Stimulated activated CD4-positive, alpha-beta T cell treated with anti-CD3 and anti-CD28 coated beads, Interleukin-1b, Interleukin-23, amount 100 ng/mL, for 4 hours (primary cell): ENCODE measurements around the gene MAP3K20.
"Not testable (repeated sequence)": the region's sequence is repeated elsewhere in the genome, so short reads cannot be mapped to it uniquely, and the experiment has no call there.

Source experiments
- DNase-seq, 2 donors: peaks; one replicate each; pipeline ENCODE4 v3.0.0-alpha.2; 2020; ENCODE audit warnings: low read depth in 2 of 2

The MAP3K20 gene

GRCh38 chr2:173232956-173233744, 157.5 kb downstream of the MAP3K20 start:
- DNase-seq, result no peak

GRCh38 chr2:173235947-173236803, 160.5 kb downstream of the MAP3K20 start:
- DNase-seq, result no peak

- no peak for DNase-seq
These were observed 162.7 kb downstream of the MAP3K20 start for GRCh38 chr2:173238385-173238784.

GRCh38 chr2:173238831-173239230, 163.2 kb downstream of the MAP3K20 start:
- no peak for DNase-seq

- DNase-seq, result no peak
These were observed 164.0 kb downstream of the MAP3K20 start for GRCh38 chr2:173239644-173240043.

- no peak for DNase-seq
These were observed 164.4 kb downstream of the MAP3K20 start for GRCh38 chr2:173240083-173240482.

- no peak for DNase-seq
These were observed 166.0 kb downstream of the MAP3K20 start for GRCh38 chr2:173241643-173242042.

GRCh38 chr2:173247156-173247555, 171.5 kb downstream of the MAP3K20 start:
- DNase-seq, result no peak

GRCh38 chr2:173248381-173248780, 172.7 kb downstream of the MAP3K20 start:
- no peak for DNase-seq

- DNase-seq, result no peak
These were observed 174.3 kb downstream of the MAP3K20 start for GRCh38 chr2:173249661-173250641.

- no peak for DNase-seq
These were observed 175.6 kb downstream of the MAP3K20 start for GRCh38 chr2:173251225-173251624.

GRCh38 chr2:173252581-173252980, 176.9 kb downstream of the MAP3K20 start:
- DNase-seq, result no peak

- DNase-seq, result no peak
These were observed 179.0 kb downstream of the MAP3K20 start for GRCh38 chr2:173254659-173255058.

- DNase-seq, result no peak
These were observed 183.1 kb downstream of the MAP3K20 start for GRCh38 chr2:173258701-173259100.

GRCh38 chr2:173262356-173262755, 186.7 kb downstream of the MAP3K20 start:
- DNase-seq, result not testable (repeated sequence)

GRCh38 chr2:173264151-173264550, 188.5 kb downstream of the MAP3K20 start:
- DNase-seq, result no peak

GRCh38 chr2:173264603-173265366, 189.1 kb downstream of the MAP3K20 start:
- DNase-seq, result no peak

GRCh38 chr2:173271135-173271534, 195.5 kb downstream of the MAP3K20 start:
- no peak for DNase-seq

- DNase-seq, result no peak
These were observed 196.2 kb downstream of the MAP3K20 start for GRCh38 chr2:173271825-173272224.

- DNase-seq, result no peak
These were observed 197.2 kb downstream of the MAP3K20 start for GRCh38 chr2:173272849-173273248.
